Common myeloid progenitor, CD34-positive (primary cell): ENCODE results near the gene ZNHIT3.

Experiments used
- CTCF ChIA-PET: fragments of 350-600 bp; sonication (Branson Sonifier 250); formaldehyde crosslinking; loops from one replicate; lab custom pipeline; 2021; ENCODE audit warnings: antibody characterized with exemption; lab: Charles Lee
- POLR2A ChIA-PET: fragments of 350-600 bp; sonication (Branson Sonifier 250); formaldehyde crosslinking; loops from one replicate; lab custom pipeline; 2021; ENCODE audit warnings: antibody characterized with exemption; lab: Charles Lee
- DNase-seq, 3 donors: peaks; one replicate each; pipeline versions ENCODE4 v3.0.0 to v3.0.0-alpha.2; 2013
- H3K27ac ChIP-seq, 2 experiments: 1 replicate in 1 of 2; 2 replicates in 1 of 2; pipeline ENCODE4 v1.7.0; 2013; ENCODE audit warnings: inconsistent platforms in 2 of 2, low read length in 2 of 2, mild to moderate bottlenecking in 2 of 2, low read depth in 1 of 2, moderate library complexity in 1 of 2; ENCODE audit not compliant: severe bottlenecking in 2 of 2, insufficient read depth in 1 of 2, poor library complexity in 1 of 2
- H3K27me3 ChIP-seq, 5 experiments: replicated peaks in 2 of 5; 1 replicate in 3 of 5; 2 replicates in 2 of 5; pipeline versions ENCODE4 v1.6.1 to v1.7.0; 2013; ENCODE audit warnings: low read length in 4 of 5, mild to moderate bottlenecking in 2 of 5, moderate library complexity in 2 of 5, inconsistent platforms in 1 of 5; ENCODE audit not compliant: insufficient read depth in 5 of 5, control insufficient read depth in 4 of 5
- H3K36me3 ChIP-seq, 4 experiments: 1 replicate in 2 of 4; 2 replicates in 2 of 4; pipeline versions ENCODE4 v1.6.1 to v1.7.0; 2013; ENCODE audit warnings: low read length in 3 of 4, control low read depth in 1 of 4, mild to moderate bottlenecking in 1 of 4; ENCODE audit not compliant: control insufficient read depth in 4 of 4, insufficient read depth in 4 of 4
- H3K4me1 ChIP-seq, 4 experiments: 1 replicate in 3 of 4; 2 replicates in 1 of 4; pipeline versions ENCODE4 v1.6.1 to v1.7.1; 2013; ENCODE audit warnings: low read length in 3 of 4, mild to moderate bottlenecking in 3 of 4, control low read depth in 1 of 4, inconsistent platforms in 1 of 4, moderate library complexity in 1 of 4; ENCODE audit not compliant: control insufficient read depth in 4 of 4, insufficient read depth in 4 of 4; ENCODE audit errors: control extremely low read depth in 1 of 4
- H3K4me3 ChIP-seq, 7 experiments: 1 replicate in 4 of 7; 2 replicates in 3 of 7; pipeline versions ENCODE4 v1.5.1 to v1.7.0; 2013; ENCODE audit warnings: mild to moderate bottlenecking in 7 of 7, low read length in 6 of 7, moderate library complexity in 6 of 7, inconsistent platforms in 2 of 7, low read depth in 2 of 7, control low read depth in 1 of 7; ENCODE audit not compliant: insufficient read depth in 4 of 7, control insufficient read depth in 1 of 7; ENCODE audit errors: extremely low read depth in 1 of 7
- H3K9me3 ChIP-seq, 5 experiments: 1 replicate in 4 of 5; 2 replicates in 1 of 5; pipeline versions ENCODE4 v1.6.1 to v1.7.1; 2013; ENCODE audit warnings: low read length in 4 of 5, mild to moderate bottlenecking in 2 of 5, inconsistent platforms in 1 of 5, low read depth in 1 of 5, moderate library complexity in 1 of 5; ENCODE audit not compliant: control insufficient read depth in 4 of 5, insufficient read depth in 2 of 5; ENCODE audit errors: control extremely low read depth in 1 of 5
- WGBS: methylation state at CpG from one replicate; pipeline ENCODE4 v1.1.5; 2013; ENCODE audit not compliant: insufficient coverage; 5-methylcytosine and 5-hydroxymethylcytosine counted together

Gene ZNHIT3

GRCh38 chr17:36544307-36545076 is 58.0 kb downstream of the ZNHIT3 start, which contains the start of gene GGNBP2:
Gene GGNBP2, plus strand, starts transcription at chr17:36544919. Its CDS starts 806 bp downstream, at chr17:36545725.
- Histone ChIP-seq H3K27ac (peak within 1 kb of the TSS; percentile 97 to 98), H3K27me3 (no peaks in the 10 kb centered on the region), H3K36me3 (peaks cover 0 to 13% (median 0%) of the 10 kb centered on the region in 4 experiments), H3K9me3 (no peaks in the 10 kb centered on the region), H3K4me1 (peaks cover 11 to 39% (median 27%) of the 10 kb centered on the region in 4 experiments), H3K4me3 (peak within 1 kb of the TSS; percentile 78 to 93 (median 90))
- WGBS, result under 1% methylated on average over 49 of the region's 71 CpGs
- peak; percentile 92 to 94 (median 93) for DNase-seq
- POLR2A ChIA-PET, result interaction anchor here (0.8 to 3.8 kb wide), 4 partner anchors 10 to 668 kb away, joined by 4 to 30 read pairs (median 4); partner anchors contain the start of genes MRM1, MYO19 and PIGW
- CTCF ChIA-PET, result interaction anchor here (0.9 to 1.1 kb wide), 3 partner anchors 8 to 42 kb away, joined by 3 to 5 read pairs (median 4); no protein-coding TSS in a partner anchor

DNA sequence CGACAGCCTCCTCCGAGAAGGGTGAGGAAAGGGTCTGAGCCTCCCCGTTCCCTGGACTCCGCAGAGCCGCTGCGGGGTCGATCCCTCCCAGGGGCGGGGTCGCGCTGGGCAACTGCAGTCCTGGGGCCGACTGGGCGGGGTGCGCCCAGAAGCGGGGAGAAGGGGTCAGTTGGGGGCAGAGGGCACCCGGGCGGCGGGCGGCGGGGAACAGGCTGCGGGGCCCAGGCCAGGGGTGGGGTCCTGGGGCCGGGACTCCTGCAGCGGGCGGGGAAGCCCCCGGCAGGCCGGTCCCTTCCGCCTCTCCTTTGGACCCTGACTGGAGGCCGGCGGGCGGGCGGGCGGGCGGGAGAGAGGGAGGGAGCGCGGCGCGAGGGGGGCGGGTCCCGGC is 58.6 kb downstream of the ZNHIT3 start:
- no peak for DNase-seq
- Histone ChIP-seq H3K9me3 (no peaks in the 10 kb centered on the region), H3K36me3 (peaks cover 0 to 7% (median 0%) of the 10 kb centered on the region in 4 experiments), H3K27me3 (no peaks in the 10 kb centered on the region), H3K27ac (peak overlapping the region; percentile 97 to 98), H3K4me3 (peak overlapping the region; percentile 76 to 92 (median 81)), H3K4me1 (peaks cover 13 to 41% (median 31%) of the 10 kb centered on the region in 4 experiments)
- CTCF ChIA-PET, result interaction anchor here (0.9 to 1.9 kb wide), 6 partner anchors 9 to 48 kb away, joined by 3 to 6 read pairs (median 3); no protein-coding TSS in a partner anchor
- WGBS, result 0% methylated on average over 6 of the region's 38 CpGs
- POLR2A ChIA-PET, result interaction anchor here (0.8 to 3.8 kb wide), 4 partner anchors 10 to 667 kb away, joined by 4 to 30 read pairs (median 4); partner anchors contain the start of genes MRM1, MYO19 and PIGW
